SU-DHL-6 (cell line): ENCODE data around the gene CCR4.

Experiments used
- EZH2phosphoT487 ChIP-seq: fragments of 200-600 bp; sonication (generic), shearing (Covaris generic); conservative IDR thresholded peaks from 2 replicates; pipeline ENCODE4 v1.6.1; 2018; ENCODE audit warnings: mild to moderate bottlenecking, antibody characterized with exemption, low read length, moderate library complexity, mixed read lengths
- TF ChIP-seq, protein P1 (sequence below): fragments of 200-600 bp; sonication (generic); IDR thresholded peaks from one replicate; pipeline ENCODE4 v1.5.1; 2017; ENCODE audit warnings: antibody characterized with exemption, mild to moderate bottlenecking, low read length, moderate library complexity; ENCODE audit not compliant: insufficient read depth, poor library complexity, severe bottlenecking

GRCh38 chr3:32991781-32992180 lies 40.3 kb downstream of the CCR4 start:
- TF ChIP-seq, protein P1, sequence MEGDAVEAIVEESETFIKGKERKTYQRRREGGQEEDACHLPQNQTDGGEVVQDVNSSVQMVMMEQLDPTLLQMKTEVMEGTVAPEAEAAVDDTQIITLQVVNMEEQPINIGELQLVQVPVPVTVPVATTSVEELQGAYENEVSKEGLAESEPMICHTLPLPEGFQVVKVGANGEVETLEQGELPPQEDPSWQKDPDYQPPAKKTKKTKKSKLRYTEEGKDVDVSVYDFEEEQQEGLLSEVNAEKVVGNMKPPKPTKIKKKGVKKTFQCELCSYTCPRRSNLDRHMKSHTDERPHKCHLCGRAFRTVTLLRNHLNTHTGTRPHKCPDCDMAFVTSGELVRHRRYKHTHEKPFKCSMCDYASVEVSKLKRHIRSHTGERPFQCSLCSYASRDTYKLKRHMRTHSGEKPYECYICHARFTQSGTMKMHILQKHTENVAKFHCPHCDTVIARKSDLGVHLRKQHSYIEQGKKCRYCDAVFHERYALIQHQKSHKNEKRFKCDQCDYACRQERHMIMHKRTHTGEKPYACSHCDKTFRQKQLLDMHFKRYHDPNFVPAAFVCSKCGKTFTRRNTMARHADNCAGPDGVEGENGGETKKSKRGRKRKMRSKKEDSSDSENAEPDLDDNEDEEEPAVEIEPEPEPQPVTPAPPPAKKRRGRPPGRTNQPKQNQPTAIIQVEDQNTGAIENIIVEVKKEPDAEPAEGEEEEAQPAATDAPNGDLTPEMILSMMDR = no peak
- no peak for TF ChIP-seq EZH2phosphoT487
